Stimulated activated naive CD4-positive, alpha-beta T cell (primary cell): ENCODE measurements around the gene ANKRD33B.

Source experiments
- DNase-seq, 6 experiments: peaks; one replicate each; lab custom pipeline; 2025; lab: John Stamatoyannopoulos, UW

ANKRD33B gene

GRCh38 chr5:10678244-10678643 is 114.4 kb downstream of the ANKRD33B start:
- no peak for DNase-seq

GRCh38 chr5:10679336-10679988 is 115.6 kb downstream of the ANKRD33B start:
- no peak for DNase-seq

- no peak for DNase-seq
Observed at GRCh38 chr5:10680876-10681481, 117.1 kb downstream of the ANKRD33B start.

GRCh38 chr5:10681731-10682679 is 118.1 kb downstream of the ANKRD33B start:
- no peak for DNase-seq

GRCh38 chr5:10682801-10683525 is 119.1 kb downstream of the ANKRD33B start:
- no peak for DNase-seq

GRCh38 chr5:10684303-10685086 is 120.6 kb downstream of the ANKRD33B start:
- DNase-seq, result no peak

- no peak for DNase-seq
Observed at GRCh38 chr5:10685115-10685521, 121.2 kb downstream of the ANKRD33B start.

GRCh38 chr5:10686890-10687289 is 123.0 kb downstream of the ANKRD33B start:
- DNase-seq, result no peak

- DNase-seq, result no peak
Observed at GRCh38 chr5:10688651-10689171, 124.8 kb downstream of the ANKRD33B start.

- no peak for DNase-seq
Observed at GRCh38 chr5:10689391-10690081, 125.7 kb downstream of the ANKRD33B start.

GRCh38 chr5:10690460-10691440 is 126.9 kb downstream of the ANKRD33B start:
- no peak for DNase-seq

- no peak for DNase-seq
Observed at GRCh38 chr5:10691826-10692785, 128.2 kb downstream of the ANKRD33B start.

- DNase-seq, result no peak
Observed at GRCh38 chr5:10695055-10695649, 131.3 kb downstream of the ANKRD33B start.

- no peak for DNase-seq
Observed at GRCh38 chr5:10695759-10696543, 132.1 kb downstream of the ANKRD33B start.

- no peak for DNase-seq
Observed at GRCh38 chr5:10699281-10699874, 135.5 kb downstream of the ANKRD33B start.

- DNase-seq, result no peak
Observed at GRCh38 chr5:10699987-10700386, 136.1 kb downstream of the ANKRD33B start.
